GM12878 (cell line): Measurements from ENCODE around the gene FBXL17.

Experiments
- CEBPB ChIP-seq, 2 experiments: fragments of 150-350 bp in 1 of 2; IDR thresholded peaks; 2 replicates each; pipeline ENCODE4 v1.6.1; 2012 to 2014; ENCODE audit warnings: low read depth in 2 of 2, low read length in 2 of 2, borderline replicate concordance in 1 of 2, inconsistent platforms in 1 of 2
- DPF2 ChIP-seq: fragments of 450-650 bp; IDR thresholded peaks from 2 replicates; pipeline ENCODE4 v1.6.1; 2017; ENCODE audit warnings: mild to moderate bottlenecking
- FOS ChIP-seq: IDR thresholded peaks from 3 replicates; pipeline ENCODE4 v1.6.1; 2011; ENCODE audit warnings: borderline replicate concordance; ENCODE audit not compliant: insufficient read length; ENCODE audit errors: extremely low read depth
- ZNF24 ChIP-seq: fragments of 450-650 bp; IDR thresholded peaks from 2 replicates; pipeline ENCODE4 v1.6.1; 2017; ENCODE audit warnings: antibody characterized with exemption, mild to moderate bottlenecking
- ZNF622 ChIP-seq: fragments of 450-650 bp; IDR thresholded peaks from 2 replicates; pipeline ENCODE4 v1.6.1; 2017; ENCODE audit warnings: mild to moderate bottlenecking, inconsistent platforms
- TF ChIP-seq, protein P1 (sequence below): IDR thresholded peaks from 2 replicates; pipeline ENCODE4 v1.6.1; 2011; ENCODE audit warnings: low read depth, mild to moderate bottlenecking, low read length, moderate library complexity, borderline replicate concordance; ENCODE audit errors: extremely low read depth
- TF ChIP-seq, protein P2 (sequence below), 3 experiments: IDR thresholded peaks in 2 of 3; conservative IDR thresholded peaks in 1 of 3; 2 replicates each; pipeline ENCODE4 v1.5.1; 2011; ENCODE audit warnings: low read depth in 3 of 3, low read length in 3 of 3, mild to moderate bottlenecking in 3 of 3, control low read depth in 2 of 3, moderate library complexity in 2 of 3, inconsistent platforms in 1 of 3, mixed read lengths in 1 of 3; ENCODE audit not compliant: control insufficient read depth in 2 of 3, insufficient read depth in 1 of 3; ENCODE audit errors: extremely low read depth in 1 of 3
- TF ChIP-seq, protein P3 (sequence below): fragments of 450-650 bp; IDR thresholded peaks from 2 replicates; pipeline ENCODE4 v1.6.1; 2017; ENCODE audit warnings: mild to moderate bottlenecking
- TF ChIP-seq, protein P4 (sequence below): IDR thresholded peaks from 2 replicates; pipeline ENCODE4 v1.6.1; 2011; ENCODE audit warnings: mild to moderate bottlenecking, low read depth, low read length, moderate library complexity; ENCODE audit not compliant: insufficient replicate concordance
- TF ChIP-seq, protein P5 (sequence below): IDR thresholded peaks from 2 replicates; pipeline ENCODE4 v1.6.1; 2012; ENCODE audit warnings: mild to moderate bottlenecking, low read depth, low read length

DNA sequence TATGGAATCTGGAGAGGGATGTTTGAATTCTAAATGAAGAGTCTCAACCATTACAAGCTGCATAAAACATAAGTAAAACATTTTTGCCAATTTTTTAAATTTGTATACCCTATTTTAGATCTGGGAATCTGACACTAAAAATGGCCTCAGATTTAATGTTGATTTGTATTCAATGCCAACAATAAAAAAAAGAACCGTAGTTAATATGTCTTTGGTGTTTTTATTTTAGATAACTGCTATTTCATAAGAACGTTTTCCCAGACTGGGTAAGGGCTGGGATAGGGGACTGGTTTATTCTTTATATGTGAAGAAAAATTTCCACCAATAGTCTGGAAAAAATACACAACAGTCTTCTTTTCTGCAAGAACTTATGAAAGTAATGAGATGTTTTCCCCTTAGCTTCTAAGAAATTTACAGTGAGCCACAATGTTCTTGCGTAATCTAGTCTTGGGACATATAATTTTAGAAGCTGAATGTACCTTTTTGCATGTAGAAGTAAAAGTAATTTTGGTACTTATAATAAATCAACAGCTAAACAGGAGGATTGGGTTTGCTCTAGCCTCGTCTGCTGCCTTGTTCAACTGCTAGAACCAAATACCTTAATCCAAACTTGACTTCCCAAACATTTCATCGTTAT lies 466.6 kb downstream of the FBXL17 start:
- TF ChIP-seq, protein P1, sequence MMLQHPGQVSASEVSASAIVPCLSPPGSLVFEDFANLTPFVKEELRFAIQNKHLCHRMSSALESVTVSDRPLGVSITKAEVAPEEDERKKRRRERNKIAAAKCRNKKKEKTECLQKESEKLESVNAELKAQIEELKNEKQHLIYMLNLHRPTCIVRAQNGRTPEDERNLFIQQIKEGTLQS, result no peak
- TF ChIP-seq, protein P2, sequence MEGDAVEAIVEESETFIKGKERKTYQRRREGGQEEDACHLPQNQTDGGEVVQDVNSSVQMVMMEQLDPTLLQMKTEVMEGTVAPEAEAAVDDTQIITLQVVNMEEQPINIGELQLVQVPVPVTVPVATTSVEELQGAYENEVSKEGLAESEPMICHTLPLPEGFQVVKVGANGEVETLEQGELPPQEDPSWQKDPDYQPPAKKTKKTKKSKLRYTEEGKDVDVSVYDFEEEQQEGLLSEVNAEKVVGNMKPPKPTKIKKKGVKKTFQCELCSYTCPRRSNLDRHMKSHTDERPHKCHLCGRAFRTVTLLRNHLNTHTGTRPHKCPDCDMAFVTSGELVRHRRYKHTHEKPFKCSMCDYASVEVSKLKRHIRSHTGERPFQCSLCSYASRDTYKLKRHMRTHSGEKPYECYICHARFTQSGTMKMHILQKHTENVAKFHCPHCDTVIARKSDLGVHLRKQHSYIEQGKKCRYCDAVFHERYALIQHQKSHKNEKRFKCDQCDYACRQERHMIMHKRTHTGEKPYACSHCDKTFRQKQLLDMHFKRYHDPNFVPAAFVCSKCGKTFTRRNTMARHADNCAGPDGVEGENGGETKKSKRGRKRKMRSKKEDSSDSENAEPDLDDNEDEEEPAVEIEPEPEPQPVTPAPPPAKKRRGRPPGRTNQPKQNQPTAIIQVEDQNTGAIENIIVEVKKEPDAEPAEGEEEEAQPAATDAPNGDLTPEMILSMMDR (IDR thresholded peaks at IDR 0.05 in 2 of 3, conservative IDR thresholded peaks at IDR 0.05 in 1 of 3; ENCODE audit: control insufficient read depth in 2 of 3, extremely low read depth in 1 of 3, insufficient read depth in 1 of 3, low read depth in 3 of 3, low read length in 3 of 3), result no peak
- TF ChIP-seq CEBPB (IDR thresholded peaks at IDR 0.05; ENCODE audit: borderline replicate concordance in 1 of 2, low read depth in 2 of 2, low read length in 2 of 2) (no peak), ZNF24 (no peak), FOS (no peak), DPF2 (no peak), ZNF622 (no peak)
- TF ChIP-seq, protein P3, sequence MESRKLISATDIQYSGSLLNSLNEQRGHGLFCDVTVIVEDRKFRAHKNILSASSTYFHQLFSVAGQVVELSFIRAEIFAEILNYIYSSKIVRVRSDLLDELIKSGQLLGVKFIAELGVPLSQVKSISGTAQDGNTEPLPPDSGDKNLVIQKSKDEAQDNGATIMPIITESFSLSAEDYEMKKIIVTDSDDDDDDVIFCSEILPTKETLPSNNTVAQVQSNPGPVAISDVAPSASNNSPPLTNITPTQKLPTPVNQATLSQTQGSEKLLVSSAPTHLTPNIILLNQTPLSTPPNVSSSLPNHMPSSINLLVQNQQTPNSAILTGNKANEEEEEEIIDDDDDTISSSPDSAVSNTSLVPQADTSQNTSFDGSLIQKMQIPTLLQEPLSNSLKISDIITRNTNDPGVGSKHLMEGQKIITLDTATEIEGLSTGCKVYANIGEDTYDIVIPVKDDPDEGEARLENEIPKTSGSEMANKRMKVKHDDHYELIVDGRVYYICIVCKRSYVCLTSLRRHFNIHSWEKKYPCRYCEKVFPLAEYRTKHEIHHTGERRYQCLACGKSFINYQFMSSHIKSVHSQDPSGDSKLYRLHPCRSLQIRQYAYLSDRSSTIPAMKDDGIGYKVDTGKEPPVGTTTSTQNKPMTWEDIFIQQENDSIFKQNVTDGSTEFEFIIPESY, result no peak
- TF ChIP-seq, protein P4, sequence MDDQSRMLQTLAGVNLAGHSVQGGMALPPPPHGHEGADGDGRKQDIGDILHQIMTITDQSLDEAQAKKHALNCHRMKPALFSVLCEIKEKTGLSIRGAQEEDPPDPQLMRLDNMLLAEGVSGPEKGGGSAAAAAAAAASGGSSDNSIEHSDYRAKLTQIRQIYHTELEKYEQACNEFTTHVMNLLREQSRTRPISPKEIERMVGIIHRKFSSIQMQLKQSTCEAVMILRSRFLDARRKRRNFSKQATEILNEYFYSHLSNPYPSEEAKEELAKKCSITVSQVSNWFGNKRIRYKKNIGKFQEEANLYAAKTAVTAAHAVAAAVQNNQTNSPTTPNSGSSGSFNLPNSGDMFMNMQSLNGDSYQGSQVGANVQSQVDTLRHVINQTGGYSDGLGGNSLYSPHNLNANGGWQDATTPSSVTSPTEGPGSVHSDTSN, result no peak
- TF ChIP-seq, protein P5, sequence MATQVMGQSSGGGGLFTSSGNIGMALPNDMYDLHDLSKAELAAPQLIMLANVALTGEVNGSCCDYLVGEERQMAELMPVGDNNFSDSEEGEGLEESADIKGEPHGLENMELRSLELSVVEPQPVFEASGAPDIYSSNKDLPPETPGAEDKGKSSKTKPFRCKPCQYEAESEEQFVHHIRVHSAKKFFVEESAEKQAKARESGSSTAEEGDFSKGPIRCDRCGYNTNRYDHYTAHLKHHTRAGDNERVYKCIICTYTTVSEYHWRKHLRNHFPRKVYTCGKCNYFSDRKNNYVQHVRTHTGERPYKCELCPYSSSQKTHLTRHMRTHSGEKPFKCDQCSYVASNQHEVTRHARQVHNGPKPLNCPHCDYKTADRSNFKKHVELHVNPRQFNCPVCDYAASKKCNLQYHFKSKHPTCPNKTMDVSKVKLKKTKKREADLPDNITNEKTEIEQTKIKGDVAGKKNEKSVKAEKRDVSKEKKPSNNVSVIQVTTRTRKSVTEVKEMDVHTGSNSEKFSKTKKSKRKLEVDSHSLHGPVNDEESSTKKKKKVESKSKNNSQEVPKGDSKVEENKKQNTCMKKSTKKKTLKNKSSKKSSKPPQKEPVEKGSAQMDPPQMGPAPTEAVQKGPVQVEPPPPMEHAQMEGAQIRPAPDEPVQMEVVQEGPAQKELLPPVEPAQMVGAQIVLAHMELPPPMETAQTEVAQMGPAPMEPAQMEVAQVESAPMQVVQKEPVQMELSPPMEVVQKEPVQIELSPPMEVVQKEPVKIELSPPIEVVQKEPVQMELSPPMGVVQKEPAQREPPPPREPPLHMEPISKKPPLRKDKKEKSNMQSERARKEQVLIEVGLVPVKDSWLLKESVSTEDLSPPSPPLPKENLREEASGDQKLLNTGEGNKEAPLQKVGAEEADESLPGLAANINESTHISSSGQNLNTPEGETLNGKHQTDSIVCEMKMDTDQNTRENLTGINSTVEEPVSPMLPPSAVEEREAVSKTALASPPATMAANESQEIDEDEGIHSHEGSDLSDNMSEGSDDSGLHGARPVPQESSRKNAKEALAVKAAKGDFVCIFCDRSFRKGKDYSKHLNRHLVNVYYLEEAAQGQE, result no peak
